Suppressor macrophage treated with lipopolysaccharide for 4 hours (primary cell): ENCODE measurements around the gene CAMK1.
"Not testable (repeated sequence)": the region's sequence is repeated elsewhere in the genome, so short reads cannot be mapped to it uniquely, and the experiment has no call there.

Experiments used
- DNase-seq: peaks from one replicate; pipeline ENCODE4 v3.0.0-alpha.2; 2020

Gene CAMK1

DNA sequence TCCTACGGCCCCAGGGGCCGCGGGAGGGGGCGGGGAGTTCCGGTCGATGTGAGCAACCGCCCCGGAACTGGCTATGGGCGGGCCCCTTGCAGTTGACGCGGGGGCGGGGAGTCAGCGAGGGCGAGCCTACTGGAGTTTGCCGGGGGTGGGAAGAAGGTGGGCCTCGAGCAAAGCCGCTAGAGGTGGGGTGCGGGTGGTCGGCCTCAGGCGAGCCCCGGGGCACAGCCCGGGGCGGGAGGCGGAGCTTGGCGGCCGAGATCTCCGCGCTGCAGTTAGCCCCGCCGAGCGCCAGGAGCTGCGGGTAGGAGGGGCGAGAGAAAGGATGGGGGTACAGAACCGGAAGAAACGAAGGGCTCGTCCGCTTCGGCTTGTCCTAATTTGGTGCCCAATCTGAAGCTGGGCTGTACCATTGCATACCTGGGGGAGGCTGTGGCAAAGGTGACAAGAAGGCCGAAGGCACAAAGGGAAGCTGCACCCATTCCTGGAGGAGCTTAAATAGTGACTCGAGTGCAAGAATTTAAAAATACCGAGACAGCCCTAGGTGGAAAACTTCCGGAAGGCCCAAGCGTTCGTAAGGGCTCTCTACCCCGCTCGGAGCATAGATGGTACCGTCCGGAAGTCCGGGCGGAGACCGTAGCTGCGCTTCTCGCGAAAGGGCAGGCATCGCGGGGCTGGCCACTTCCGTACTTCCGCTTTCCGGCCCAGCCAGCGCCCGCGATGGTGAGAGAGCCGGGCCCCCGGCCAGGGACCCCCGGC, 22.8 kb upstream of the CAMK1 start, which contains the start of the genes ARPC4 and TADA3:
TSS of gene ARPC4 (plus strand) at position 678 of the 756 bp plus-strand sequence. CDS start at position 718, 40 bp downstream.
TSS of gene TADA3 (minus strand) at position 69 of the 756 bp plus-strand sequence. CDS start 1,007 bp downstream, outside the sequence.
- DNase-seq = peak; percentile 96

DNA sequence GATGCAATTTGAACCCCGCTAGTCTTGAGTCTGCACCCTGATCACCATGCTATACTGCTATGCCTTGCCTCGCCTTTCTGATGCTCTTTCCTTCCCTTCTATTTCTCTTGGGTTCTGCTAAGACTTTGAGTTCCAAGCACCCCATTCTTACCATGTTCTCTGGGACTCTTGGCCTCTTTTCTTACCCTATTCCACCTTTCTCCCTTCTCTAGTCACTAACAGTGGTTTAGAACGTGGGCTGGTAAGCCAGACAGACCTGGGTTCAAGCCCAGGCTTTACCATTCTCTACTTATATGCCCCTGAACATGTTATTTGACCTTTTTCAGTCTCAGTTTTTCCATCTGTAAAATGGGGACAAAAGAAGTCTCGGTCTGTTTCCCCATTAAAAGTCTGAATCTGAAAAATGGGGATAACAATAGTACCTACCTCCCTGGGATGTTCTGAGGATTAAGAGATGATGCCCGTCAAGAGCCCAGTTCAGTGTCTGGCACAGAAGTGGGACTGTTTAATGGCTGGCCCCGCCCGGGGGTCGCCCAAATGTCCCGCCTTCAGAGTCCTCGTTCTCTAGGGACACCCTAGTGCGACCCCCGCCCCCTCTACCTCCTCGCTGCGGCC, 22.1 kb upstream of the CAMK1 start:
- DNase-seq = no peak

DNA sequence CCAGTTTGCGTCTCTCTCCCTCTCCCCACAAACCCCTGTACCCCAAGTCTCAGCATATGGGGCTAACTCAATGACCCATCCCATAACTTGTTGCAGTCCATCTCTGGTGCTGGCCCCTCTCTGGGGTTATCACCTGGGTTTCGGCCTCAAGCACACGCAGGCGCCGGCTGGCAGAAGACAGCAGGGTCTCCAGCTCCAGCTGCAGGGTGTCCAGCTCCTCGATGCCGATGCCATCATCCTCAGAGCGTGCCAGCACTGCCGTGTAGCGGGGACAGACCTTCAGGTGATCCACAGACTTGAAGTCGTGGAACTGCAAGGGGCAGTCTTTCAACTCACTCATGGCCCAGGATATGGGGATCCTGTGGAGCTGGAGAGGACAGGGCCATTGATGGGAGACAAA, 21.4 kb upstream of the CAMK1 start:
- no peak for DNase-seq

DNA sequence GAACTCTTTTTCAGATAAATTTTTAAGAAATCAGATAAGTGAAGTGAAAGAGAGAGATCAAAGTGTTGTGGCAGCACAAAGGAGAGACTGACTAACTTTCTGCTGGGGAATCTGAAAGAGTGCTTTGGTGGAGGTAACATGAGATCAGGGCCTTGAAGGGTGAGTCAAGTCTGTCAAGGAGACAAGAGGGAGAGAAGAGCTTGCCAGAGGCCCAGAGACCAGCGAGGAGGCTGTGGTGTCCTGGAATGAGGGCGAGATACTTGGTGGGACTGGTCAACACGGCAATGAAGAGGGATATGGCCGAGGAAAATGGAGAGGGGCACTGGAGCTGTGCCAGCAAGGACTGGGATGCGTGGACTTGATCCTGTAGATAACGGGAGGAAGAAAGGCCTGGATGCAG, 18.0 kb upstream of the CAMK1 start:
- DNase-seq = no peak

DNA sequence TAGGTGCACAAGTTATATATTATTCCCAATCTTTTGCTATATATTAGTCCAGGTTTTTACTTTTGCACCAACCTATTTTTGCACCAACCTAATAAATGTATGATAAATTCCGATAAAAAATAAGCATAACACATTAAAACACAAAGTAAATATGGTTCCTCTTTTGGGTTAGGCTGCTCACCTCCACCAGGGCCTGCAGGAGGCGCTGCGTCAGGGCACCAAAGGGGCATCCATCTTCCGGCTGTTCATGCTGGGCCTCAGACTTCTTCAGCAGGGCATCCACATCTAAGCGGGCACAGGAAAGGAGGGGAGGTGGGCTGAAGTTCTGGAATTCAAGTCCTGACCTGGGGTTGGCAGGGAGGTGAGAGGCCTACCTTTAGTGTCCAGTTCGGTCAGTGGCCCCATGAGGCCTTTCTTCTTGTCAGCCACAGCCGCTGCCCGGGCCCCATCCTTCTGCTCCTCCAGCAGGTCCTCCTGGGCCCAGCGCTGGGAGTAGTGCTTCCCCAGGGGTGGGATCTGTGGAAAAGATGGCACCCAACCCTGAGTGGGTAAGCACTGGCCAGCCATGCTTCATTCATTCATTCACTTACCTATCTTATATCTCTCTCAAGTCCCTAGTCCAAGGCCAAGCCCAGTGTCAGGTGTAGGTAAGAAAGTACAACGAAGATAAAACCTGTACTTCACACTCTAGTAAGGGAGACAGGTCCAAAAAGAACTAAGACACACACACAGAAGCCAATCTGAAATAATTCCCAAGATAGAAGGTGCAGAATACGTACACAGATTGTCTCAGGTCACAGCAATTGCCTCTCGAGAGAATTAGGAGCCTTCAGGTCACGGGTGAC, 17.3 kb upstream of the CAMK1 start:
- no peak for DNase-seq

DNA sequence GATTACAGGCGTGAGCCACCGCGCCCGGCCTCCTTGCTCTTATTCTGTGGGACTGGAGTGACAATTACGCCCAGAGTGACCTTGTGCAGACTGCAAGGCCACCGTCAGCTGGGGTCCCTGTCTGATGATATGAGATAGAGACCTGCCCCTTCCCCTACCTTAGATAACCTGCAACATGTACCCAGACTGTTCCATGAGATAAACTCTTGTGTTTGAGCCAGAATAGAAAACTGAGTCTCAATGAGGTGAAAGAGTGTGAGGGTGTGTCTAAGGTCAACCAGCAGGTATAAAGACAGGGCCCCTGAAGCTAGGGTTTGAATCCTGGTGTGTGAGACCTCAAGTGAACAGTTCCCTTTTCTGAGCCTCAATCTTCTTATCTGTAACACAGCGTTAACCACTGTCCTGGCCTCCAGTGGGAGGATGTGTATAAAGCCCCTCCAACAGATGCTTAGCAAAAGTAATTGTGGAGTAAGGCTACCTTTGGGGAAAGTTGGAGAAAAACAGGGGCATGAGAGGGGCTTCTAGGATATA, 16.5 kb upstream of the CAMK1 start:
- DNase-seq = no peak

DNA sequence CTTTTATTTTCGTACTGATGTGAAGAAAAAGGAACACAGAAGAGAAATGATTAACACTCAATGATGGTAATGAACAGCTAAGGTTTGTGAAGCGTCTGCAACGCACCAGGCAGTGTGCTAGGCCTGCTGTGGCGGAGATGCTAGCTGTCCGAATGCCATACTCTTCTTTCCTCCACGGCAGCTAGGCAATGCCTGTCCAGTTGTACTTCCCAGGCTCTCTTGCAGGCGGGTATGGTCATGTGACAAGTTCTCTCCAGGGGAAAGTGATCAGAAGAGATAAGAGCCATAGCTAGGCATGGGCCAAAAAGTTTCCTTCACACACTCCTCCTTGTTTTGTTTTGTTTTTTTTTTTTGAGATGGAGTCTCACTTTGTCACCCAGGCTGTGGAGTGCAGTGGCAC, 15.9 kb upstream of the CAMK1 start:
- DNase-seq = no peak

DNA sequence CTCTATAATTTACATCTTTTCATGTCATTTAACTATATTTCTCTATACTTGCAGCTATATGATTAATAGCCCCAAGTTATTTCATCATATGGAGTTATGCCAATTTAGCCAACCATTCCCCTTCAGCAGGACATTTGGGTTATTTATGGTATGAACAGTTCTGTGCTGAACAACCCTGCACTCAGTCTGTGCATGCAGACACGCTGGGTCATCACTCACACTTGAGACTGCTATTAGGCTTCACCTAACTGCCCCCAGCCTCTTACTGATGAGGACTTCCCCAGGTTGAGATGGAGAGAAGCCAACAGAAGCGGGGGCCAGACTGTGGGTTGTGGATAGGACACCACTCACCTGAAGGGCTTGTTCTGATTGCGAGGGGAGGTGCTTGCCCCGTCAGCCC, 15.2 kb upstream of the CAMK1 start:
- DNase-seq = no peak

DNA sequence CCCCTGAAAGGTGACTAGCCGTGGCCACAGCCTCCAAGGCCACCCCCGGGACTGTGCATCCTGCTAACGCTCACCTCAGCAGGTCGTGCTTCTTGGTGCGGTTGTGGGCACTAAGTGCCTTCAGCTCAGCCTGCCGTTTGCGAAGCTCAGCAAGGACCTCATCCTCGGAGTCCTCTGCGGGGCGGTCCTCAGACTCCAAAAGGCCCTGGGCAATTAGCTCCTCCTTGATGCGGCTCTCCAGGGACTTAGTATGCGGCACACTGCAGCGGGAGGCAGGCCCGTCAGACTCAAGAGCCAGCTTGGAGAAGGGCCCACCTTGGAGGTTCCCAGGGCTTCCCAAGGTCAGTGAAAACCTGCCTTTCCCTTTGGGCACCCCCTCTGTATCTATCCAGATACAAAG, 14.2 kb upstream of the CAMK1 start:
- no peak for DNase-seq

DNA sequence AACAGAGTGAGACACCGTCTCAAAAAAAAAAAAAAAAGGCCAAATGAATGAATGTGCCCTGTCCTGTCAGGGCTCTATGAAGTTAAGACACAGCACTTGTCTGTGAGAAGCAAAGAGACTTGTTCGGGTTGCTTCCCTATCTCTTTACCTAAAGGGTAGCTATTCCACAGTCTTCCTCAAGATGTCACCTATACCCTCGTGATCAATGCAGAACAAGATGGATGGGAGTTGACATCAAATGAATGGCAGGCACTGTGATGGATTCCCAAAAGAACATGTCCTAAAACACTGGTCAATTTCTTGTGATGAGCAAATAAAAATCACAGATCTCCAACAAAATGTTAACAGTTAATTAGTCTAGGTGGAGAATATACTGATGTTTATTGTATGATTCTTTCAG, 13.0 kb upstream of the CAMK1 start:
- no peak for DNase-seq

DNA sequence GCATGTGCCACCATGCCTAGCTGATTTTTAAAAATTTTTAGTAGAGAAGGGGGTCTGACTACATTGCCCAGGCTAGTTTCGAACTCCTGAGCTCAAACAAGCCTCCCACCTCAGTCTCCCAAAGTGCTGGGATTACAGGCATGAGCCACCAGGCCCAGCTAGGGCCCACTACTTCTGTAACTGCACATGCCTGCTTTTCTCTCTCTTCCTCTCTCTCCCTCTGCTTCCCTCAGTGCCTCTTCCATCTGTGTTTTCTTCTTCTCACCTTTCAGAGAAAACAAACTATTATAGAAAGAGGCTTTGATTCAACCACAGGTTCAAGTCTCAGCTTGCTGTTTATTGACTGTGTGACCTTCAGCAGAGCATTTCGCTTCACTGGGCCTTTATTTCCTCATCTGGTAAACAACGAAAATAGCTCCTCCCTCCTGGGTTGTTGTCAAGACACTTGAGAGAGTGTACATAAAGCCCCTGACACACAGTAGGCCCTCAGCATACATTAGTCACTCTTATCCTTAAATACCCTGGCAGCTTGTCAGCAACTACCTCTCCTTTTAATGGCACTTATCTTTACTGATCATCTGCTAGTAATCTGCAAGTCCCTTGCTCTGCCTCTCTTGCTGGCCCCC, 12.3 kb upstream of the CAMK1 start:
- no peak for DNase-seq

DNA sequence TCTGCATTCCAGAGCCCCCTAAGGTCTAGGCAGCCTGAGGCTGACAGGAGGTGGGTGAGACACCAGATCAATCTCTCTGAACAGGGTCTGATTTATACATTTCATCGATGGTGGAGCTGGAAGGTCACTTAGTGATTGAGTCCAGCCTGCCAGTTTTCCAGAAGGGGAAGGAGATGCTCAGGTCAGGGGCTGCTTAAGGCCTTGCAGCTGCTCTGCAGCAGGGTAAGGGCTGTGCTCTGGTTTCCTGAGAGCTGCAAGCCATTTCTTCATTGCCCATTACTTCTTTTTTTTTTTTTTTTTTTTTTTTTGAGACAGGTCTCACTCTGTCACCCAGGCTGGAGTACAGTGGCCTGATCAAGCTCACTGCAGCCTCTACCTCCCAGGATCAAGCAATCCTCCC, 11.8 kb upstream of the CAMK1 start:
- no peak for DNase-seq

DNA sequence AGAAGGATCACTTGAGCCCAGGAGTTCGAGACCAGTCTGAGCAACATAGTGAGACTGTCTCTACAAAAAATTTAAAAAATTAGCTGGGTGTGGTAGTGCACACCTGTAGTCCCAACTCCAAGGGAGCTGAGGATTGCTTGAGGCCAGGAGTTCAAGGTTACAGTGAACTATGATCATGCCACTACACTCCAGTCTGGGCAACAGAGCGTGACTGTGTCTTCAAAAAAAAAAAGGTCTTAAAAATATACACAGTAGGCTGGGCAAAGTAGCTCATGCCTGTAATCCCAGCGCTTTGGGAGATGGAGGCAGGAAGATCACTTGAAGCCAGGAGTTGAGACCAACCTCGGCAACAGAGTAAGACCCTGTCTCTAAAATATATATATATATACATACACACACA, 11.2 kb upstream of the CAMK1 start:
- no peak for DNase-seq

DNA sequence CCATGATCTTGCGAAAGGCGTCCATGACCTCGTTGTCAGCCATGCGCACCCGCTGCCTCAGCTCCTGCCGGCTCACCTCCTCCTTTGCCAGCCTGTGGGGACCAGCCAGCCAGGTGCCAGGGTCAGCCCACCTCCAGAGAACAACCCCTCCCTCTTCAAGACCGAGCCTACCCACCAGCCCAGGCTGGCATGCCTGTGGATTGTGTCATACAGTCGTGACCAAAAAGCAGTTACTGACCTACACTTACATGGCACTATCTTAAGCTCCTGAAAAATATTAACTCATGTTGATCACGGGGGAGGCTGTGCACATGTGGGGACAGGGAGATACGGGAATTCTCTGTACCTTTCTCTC, 10.7 kb upstream of the CAMK1 start:
- no peak for DNase-seq

DNA sequence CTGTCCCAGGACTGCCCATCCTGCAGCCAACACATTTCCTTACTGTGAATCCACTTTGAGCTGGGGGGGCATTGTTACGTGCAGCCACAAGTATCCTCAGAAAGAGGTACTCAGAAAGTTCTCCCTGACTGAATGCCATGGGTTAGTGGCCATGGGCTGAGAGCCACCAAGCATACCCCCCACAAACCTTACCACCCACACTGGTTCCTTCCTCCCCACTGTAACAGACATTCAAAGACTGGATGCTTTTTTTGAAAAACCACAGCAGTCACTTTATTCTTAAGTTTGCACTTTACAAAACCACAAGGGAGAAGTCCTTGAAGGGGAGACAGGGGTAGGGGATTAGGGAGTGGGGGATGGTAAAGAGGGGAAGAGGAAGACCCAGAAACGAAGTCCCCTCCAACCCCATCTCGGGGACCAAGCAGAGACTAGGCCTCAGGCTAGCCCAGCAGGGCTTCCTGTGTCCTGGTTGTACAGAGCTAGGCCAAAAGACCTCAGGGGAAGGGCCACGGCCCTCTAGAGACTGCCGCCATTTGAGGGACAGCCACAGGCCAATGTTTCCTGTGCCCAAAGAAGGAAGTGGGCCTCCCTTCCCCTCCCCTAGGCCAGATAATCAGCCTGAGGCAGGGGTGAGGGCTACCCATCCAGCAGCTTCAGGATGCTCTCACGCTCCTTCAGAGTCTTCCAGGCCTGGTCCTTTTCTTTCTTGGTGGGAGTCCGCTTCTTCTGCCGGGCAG, 10.1 kb upstream of the CAMK1 start:
- peak; percentile 36 for DNase-seq

DNA sequence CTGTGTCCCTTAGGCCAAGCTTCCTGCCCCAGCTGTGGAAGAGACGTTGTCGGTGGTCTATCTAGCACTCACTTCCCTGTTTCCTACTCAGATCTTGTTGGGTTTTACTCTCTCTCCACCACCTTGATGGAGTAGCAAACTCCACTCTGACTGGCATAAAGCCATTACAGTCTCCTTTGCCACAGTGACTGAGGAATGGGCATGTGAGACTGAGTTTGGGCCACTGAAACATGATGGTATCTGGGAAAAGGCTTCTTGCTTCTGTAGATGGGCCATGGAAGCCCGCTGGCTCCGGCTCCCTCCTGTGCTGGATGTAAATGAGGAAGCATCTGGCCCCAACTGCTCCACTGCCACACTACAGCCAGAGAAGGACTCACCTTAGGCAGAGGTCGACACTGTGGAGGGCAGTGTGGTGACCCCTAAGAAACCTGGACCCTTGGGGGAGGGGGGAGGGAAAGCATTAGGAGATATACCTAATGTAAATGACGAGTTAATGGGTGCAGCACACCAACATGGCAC, 9.4 kb upstream of the CAMK1 start:
- DNase-seq = no peak

DNA sequence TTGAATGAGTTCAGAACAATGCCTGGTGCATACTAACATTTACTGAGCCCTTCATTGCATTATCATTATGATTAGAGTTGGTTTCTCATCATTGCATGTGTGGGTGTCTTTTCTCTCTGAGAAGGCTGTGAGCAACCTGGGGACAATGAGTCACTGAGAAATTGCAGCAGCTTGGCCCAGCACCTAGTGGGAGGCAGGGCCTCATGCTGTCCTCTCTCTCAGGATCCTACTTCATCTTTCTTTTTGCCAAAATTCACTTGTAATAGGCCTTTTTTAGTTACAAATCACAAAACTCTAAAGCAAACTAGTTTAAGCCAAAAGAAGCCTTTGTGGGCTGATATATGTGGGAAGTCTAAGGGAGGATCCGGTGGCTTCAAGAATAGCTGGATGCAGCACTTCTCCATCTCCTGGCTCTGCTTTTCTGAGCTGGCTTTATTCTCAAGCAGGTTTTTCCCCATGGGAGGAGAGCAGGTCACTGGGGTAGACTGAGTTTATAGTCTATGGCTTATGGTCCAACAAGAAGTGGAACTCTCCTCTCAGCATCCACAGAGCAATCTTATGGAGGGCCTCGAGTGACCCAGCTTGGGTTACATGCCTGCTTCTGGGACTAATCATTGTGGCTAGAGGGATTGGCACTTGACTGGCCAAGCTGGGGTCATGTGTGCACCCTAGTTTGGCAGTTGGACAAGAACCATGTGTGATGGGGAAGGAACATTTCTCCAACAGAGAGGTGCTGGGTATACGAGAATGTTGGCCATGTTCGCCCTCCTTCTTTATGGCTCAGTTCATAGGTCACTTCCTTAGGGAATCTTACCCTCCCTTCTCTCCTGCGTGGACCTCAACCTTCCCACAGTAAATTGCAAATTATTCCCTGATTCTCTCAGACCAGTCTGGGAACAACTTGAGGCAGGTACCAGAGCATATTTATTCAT, 8.7 kb upstream of the CAMK1 start:
- DNase-seq = peak; percentile 77

DNA sequence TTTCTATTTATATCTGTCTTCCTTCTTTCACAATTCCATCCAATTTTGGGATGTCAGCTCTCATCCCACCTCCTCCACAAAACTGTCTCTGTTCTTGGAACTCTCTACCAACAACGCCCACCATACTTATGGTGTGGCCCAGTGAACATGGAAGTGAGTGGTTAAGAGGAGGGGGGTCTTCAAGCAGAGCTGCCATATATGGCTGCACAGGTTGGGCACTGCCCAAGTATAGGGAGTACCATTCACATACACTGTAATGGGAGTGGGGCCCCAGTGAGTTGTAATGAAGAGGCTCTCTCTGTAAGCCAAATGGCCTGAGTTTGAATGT, 7.9 kb upstream of the CAMK1 start:
- no peak for DNase-seq

DNA sequence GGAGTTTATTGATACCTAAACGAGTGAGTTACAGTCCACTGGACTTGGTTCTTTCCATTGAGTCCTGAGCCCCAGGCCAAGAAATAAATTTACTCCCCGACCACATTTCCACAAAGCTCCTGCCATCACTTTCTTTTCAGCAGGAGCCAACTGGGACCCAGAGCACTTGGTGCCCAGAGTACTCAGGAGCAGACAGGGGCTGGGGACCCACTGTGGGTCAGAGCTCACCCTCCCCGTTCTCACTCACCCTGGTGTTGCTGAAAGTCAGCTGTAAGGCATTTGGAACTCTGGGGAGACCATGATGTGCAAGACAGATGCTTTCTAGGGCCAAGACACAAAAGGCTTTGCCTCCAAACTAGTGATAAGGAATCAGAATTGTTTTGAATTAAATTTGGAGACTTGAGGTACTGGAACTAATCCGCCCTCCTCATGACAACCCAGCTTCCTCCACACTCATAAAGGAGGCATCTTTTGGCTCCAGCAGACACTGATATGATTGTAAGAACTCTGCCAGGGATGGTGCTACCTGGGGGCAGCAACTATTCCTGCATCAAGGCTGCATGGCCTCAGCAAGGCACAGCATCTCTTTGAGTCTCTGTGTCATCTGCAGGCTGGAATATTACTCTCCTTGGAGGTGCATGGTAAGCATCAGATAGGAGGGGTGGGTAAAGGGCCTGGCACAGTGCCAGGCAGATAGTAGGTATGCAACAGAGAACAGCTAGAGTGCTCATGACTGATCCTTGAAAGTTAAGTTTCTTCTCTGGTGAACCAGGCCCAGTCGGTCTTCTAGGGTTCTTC, 7.3 kb upstream of the CAMK1 start:
- no peak for DNase-seq

DNA sequence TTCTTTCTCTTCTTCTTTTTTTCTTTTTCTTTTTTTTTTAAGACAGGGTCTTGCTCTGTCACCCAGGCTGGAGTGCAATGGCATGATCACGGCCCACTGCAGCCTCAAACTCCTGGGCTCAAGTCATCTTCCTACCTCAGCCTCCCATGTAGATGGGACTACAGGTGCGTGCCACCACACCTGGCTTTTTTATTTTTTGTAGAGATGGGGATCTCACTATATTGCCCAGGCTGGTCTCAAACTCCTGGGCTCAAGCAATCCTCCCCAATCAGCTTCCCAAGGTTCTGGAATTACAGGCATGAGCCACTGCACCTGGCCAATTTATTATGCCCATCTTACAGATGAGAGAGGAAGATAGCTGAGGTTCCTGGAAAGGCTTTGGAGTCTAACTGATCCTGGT, 1.3 kb upstream of the CAMK1 start:
- not testable (repeated sequence) for DNase-seq
